CD14-positive monocyte (primary cell): Measurements from ENCODE around the gene RBM10. TPM values are rescaled to one million over a fixed set of nuclear protein-coding genes. Genes with fewer than 3 reads are reported as not detected.

ENCODE experiments used
- DNase-seq, 3 donors: peaks; one replicate each; pipeline ENCODE4 v3.0.0-alpha.2; 2011 to 2022
- H2AFZ ChIP-seq: 2 replicates; pipeline ENCODE4 v1.6.0; 2012; ENCODE audit warnings: mild to moderate bottlenecking, low read depth, low read length, inconsistent platforms; ENCODE audit not compliant: insufficient read depth, poor library complexity, severe bottlenecking
- H3K27ac ChIP-seq, 2 donors: 1 replicate in 1 of 2; 2 replicates in 1 of 2; pipeline ENCODE4 v1.5.1; 2012 to 2013; ENCODE audit warnings: low read length in 2 of 2, control low read depth in 1 of 2, inconsistent platforms in 1 of 2, low read depth in 1 of 2, mild to moderate bottlenecking in 1 of 2
- H3K27me3 ChIP-seq, 2 donors: one replicate each; pipeline versions ENCODE4 v1.6.0 to v1.6.1; 2011 to 2013; ENCODE audit warnings: low read length in 2 of 2; ENCODE audit not compliant: control insufficient read depth in 2 of 2, insufficient read depth in 2 of 2
- H3K36me3 ChIP-seq, 2 donors: replicated peaks in 1 of 2; 1 replicate in 1 of 2; 2 replicates in 1 of 2; pipeline versions ENCODE4 v1.5.1 to v1.6.1; 2012 to 2013; ENCODE audit warnings: low read length in 2 of 2, control low read depth in 1 of 2, inconsistent platforms in 1 of 2, mild to moderate bottlenecking in 1 of 2; ENCODE audit not compliant: insufficient read depth in 2 of 2, control insufficient read depth in 1 of 2
- H3K4me1 ChIP-seq, 2 donors: 1 replicate in 1 of 2; 2 replicates in 1 of 2; pipeline versions ENCODE4 v1.5.1 to v1.6.1; 2012 to 2013; ENCODE audit warnings: low read length in 2 of 2, control low read depth in 1 of 2, inconsistent platforms in 1 of 2, mild to moderate bottlenecking in 1 of 2, moderate library complexity in 1 of 2; ENCODE audit not compliant: insufficient read depth in 2 of 2, control insufficient read depth in 1 of 2
- H3K4me2 ChIP-seq: replicated peaks from 2 replicates; pipeline ENCODE3; 2012; ENCODE audit warnings: low read length, moderate library complexity, mild to moderate bottlenecking; ENCODE audit not compliant: poor library complexity, severe bottlenecking; ENCODE audit errors: extremely low read depth
- H3K4me3 ChIP-seq, 3 experiments: fragments of 200-600 bp in 1 of 3; sonication (generic) in 1 of 3; replicated peaks in 1 of 3; 1 replicate in 2 of 3; 2 replicates in 1 of 3; pipeline ENCODE4 v1.5.1; 2011 to 2013; ENCODE audit warnings: low read length in 3 of 3, mild to moderate bottlenecking in 3 of 3, control low read depth in 2 of 3, low read depth in 2 of 3, inconsistent platforms in 1 of 3, moderate library complexity in 1 of 3
- H3K79me2 ChIP-seq: 2 replicates; pipeline ENCODE4 v1.6.0; 2012; ENCODE audit warnings: mild to moderate bottlenecking, control low read depth, inconsistent platforms, low read length, moderate library complexity; ENCODE audit not compliant: insufficient read depth
- H3K9ac ChIP-seq: 2 replicates; pipeline ENCODE4 v1.6.0; 2017; ENCODE audit warnings: low read length, mild to moderate bottlenecking; ENCODE audit not compliant: insufficient read depth, poor library complexity, severe bottlenecking
- H3K9me3 ChIP-seq, 2 donors: replicated peaks in 1 of 2; 1 replicate in 1 of 2; 2 replicates in 1 of 2; pipeline versions ENCODE4 v1.5.1 to v1.6.1; 2012 to 2013; ENCODE audit warnings: low read length in 2 of 2, control low read depth in 1 of 2; ENCODE audit not compliant: control insufficient read depth in 1 of 2, insufficient read depth in 1 of 2
- H4K20me1 ChIP-seq: 2 replicates; pipeline ENCODE4 v1.6.0; 2012; ENCODE audit warnings: mild to moderate bottlenecking, low read length, control low read depth, moderate library complexity; ENCODE audit not compliant: insufficient read depth
- H3K27ac Mint-ChIP-seq, 7 donors: one replicate each; pipeline ENCODE4 v1.8.0; 2020; ENCODE audit warnings: mild to moderate bottlenecking in 7 of 7, mixed read lengths in 7 of 7, moderate library complexity in 6 of 7, inconsistent platforms in 2 of 7
- H3K27me3 Mint-ChIP-seq, 3 donors: one replicate each; pipeline ENCODE4 v1.8.0; 2021 to 2022; ENCODE audit warnings: low read depth in 3 of 3, mild to moderate bottlenecking in 3 of 3, mixed read lengths in 3 of 3, moderate library complexity in 3 of 3, inconsistent platforms in 1 of 3
- H3K36me3 Mint-ChIP-seq, 2 donors: one replicate each; pipeline ENCODE4 v1.8.0; 2020; ENCODE audit warnings: mixed read lengths in 2 of 2, inconsistent platforms in 1 of 2, mild to moderate bottlenecking in 1 of 2
- H3K4me1 Mint-ChIP-seq: one replicate; pipeline ENCODE4 v1.8.0; 2020; ENCODE audit warnings: mild to moderate bottlenecking, mixed read lengths
- H3K4me3 Mint-ChIP-seq, 2 donors: one replicate each; pipeline ENCODE4 v1.8.0; 2020; ENCODE audit warnings: mild to moderate bottlenecking in 2 of 2, mixed read lengths in 2 of 2, moderate library complexity in 1 of 2
- H3K9me3 Mint-ChIP-seq, 7 donors: one replicate each; pipeline ENCODE4 v1.8.0; 2020 to 2022; ENCODE audit warnings: mixed read lengths in 7 of 7, mild to moderate bottlenecking in 6 of 7, moderate library complexity in 6 of 7, inconsistent platforms in 2 of 7
- WGBS: methylation state at CpG from one replicate; pipeline ENCODE4 v1.1.5; 2013; ENCODE audit warnings: missing lambda C conversion rate; ENCODE audit not compliant: insufficient coverage; 5-methylcytosine and 5-hydroxymethylcytosine counted together
- intact Hi-C, 2 donors: fragments of 100-400 bp; cut with micrococcal nuclease; formaldehyde crosslinking; loops; one replicate each; pipeline versions ENCODE4 v1.15.0 to v1.15.1; 2023
- polyA plus RNA-seq, 3 donors: library from polyadenylated mRNA; depleted of rRNA in 1 of 3; unstranded in 2 of 3; stranded (reverse) in 1 of 3; fragments of 300-500 nt in 2 of 3; fragments of >200 nt in 1 of 3; fragmentation: Illumina TruSeq in 2 of 3; gene quantifications; 1 replicate in 2 of 3; 2 replicates in 1 of 3; pipeline ENCODE4 v1.2.3, GENCODE V29; 2012 to 2021
- TF ChIP-seq, protein P1 (sequence below): fragments of 200-600 bp; IDR thresholded peaks from one replicate; pipeline ENCODE4 v1.8.0; 2022; ENCODE audit warnings: antibody characterized with exemption, mild to moderate bottlenecking

Gene RBM10
- polyA plus RNA-seq, 3 donors, result 7.3 to 29.4 (median 14.0) TPM

DNA sequence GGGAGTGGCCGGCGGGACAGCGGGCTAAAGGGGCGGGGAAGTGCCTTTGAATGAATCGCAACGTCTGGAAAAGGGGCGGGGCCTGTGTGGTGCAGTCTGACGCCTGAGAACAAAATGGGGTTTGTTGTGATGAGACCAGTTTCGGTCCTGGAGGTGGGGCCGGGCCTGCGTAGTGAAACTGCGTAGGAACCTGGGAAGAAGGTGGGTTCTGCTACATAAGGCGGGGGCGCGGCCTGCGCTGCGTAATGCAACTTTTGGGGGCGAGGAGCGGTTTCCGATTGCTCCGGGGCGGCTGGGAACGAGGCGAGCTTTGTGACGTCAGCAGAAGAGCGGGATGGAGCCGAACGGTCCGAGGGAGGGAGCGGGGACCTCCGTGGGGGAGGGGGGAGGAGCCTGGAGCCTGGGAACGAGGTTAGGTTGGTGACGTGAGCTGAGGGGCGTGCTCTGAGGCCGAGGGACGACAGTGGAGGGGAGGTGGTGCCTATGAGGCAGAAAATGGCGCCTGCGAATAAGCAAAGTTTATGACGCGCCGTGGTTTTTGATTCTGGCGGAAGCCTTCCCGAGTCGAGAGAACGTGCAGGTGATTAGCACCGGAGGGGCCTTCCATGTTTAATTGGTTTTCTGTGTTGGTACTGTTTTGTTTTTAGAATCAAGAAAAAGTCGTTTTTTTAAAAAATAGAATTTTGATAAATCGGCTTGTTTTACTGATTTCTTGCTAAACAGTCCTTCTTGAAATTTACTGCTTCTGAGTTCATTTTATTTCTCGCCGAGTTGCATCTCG is 88.5 kb downstream of the RBM10 start:
- Mint-ChIP-seq H3K36me3 (peaks cover 6 to 24% of the 10 kb centered on the region in 2 donors), H3K4me1 (peaks cover 4% of the 10 kb centered on the region), H3K27me3 (peaks cover 0 to 58% (median 0%) of the 10 kb centered on the region in 3 donors), H3K4me3 (peak overlapping the region; percentile 87 to 96), H3K27ac (peak overlapping the region; percentile 99 to 100 (median 100)), H3K9me3 (peaks cover 0 to 11% (median 0%) of the 10 kb centered on the region in 7 donors)
- Histone ChIP-seq H3K36me3 (peaks cover 3 to 5% of the 10 kb centered on the region in 2 donors), H3K27ac (peak overlapping the region; percentile 93 to 95), H3K4me1 (peaks cover 8 to 14% of the 10 kb centered on the region in 2 donors), H3K9ac (peak overlapping the region; percentile 86), H3K79me2 (peaks cover 14% of the 10 kb centered on the region), H3K27me3 (peaks cover 0 to 17% of the 10 kb centered on the region in 2 donors), H3K9me3 (no peaks in the 10 kb centered on the region), H3K4me3 (peak overlapping the region; percentile 76 to 82 (median 77)), H4K20me1 (no peaks in the 10 kb centered on the region), H2AFZ (peak overlapping the region; percentile 47), H3K4me2 (peak overlapping the region; percentile 72)
- under 1% methylated on average over 31 of the region's 51 CpGs for WGBS
- peak; percentile 91 to 97 (median 95) for DNase-seq
- intact Hi-C loops, result loop anchor here in 1 of 2 donors (2.0 kb wide), 1 partner anchor 15 kb away; the partner anchor contains the start of gene CDK16
- TF ChIP-seq, protein P1, sequence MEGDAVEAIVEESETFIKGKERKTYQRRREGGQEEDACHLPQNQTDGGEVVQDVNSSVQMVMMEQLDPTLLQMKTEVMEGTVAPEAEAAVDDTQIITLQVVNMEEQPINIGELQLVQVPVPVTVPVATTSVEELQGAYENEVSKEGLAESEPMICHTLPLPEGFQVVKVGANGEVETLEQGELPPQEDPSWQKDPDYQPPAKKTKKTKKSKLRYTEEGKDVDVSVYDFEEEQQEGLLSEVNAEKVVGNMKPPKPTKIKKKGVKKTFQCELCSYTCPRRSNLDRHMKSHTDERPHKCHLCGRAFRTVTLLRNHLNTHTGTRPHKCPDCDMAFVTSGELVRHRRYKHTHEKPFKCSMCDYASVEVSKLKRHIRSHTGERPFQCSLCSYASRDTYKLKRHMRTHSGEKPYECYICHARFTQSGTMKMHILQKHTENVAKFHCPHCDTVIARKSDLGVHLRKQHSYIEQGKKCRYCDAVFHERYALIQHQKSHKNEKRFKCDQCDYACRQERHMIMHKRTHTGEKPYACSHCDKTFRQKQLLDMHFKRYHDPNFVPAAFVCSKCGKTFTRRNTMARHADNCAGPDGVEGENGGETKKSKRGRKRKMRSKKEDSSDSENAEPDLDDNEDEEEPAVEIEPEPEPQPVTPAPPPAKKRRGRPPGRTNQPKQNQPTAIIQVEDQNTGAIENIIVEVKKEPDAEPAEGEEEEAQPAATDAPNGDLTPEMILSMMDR, result no peak

DNA sequence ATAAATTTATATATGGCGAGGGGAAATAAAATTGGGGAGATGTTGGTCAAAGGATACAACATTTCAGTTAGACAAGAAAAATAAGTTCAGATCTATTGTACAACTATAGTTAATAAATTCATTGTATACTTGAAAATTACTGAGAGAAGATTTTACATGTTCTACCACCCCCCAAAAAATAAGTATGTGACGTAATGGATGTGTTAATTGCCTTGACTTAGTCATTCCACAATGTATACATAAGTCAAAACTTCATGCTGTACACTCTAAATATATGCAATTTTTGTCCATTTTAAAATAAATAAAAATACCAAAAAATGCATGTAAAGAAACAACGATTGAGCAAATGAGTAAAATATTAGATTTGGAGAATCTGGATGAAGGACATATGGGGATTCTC is 89.6 kb downstream of the RBM10 start:
- H3K27ac ChIP-seq, result no peak overlapping the region
- H3K36me3 ChIP-seq, result no peaks in the 10 kb centered on the region
- no peaks in the 10 kb centered on the region for H4K20me1 ChIP-seq
- peak overlapping the region in 1 of 3 experiments; percentile 77 for H3K4me3 ChIP-seq
- intact Hi-C loops, result no loop called here
- Mint-ChIP-seq H3K27ac (peak overlapping the region in 5 of 7 donors; percentile 28 to 100 (median 81)), H3K36me3 (peaks cover 0 to 13% of the 10 kb centered on the region in 2 donors), H3K4me3 (peak overlapping the region in 1 of 2 donors; percentile 15), H3K9me3 (peaks cover 0 to 11% (median 0%) of the 10 kb centered on the region in 7 donors), H3K27me3 (peaks cover 0 to 61% (median 0%) of the 10 kb centered on the region in 3 donors), H3K4me1 (peaks cover 4% of the 10 kb centered on the region)
- peaks cover 0 to 19% of the 10 kb centered on the region in 2 donors for H3K27me3 ChIP-seq
- peak in 1 of 3 donors; percentile 13 for DNase-seq
- TF ChIP-seq, protein P1, result no peak
- WGBS, result no CpG with 5 or more reads among the region's 3 CpGs
- H3K79me2 ChIP-seq, result peaks cover 14% of the 10 kb centered on the region
- H3K4me1 ChIP-seq, result peaks cover 8 to 14% of the 10 kb centered on the region in 2 donors
- no peaks in the 10 kb centered on the region for H3K9me3 ChIP-seq
- H3K9ac ChIP-seq, result no peak overlapping the region
- no peak overlapping the region for H3K4me2 ChIP-seq
- no peak overlapping the region for H2AFZ ChIP-seq
